ENCODE measurements around the gene CD247. TPM values are rescaled to one million over a fixed set of nuclear protein-coding genes. Genes with fewer than 3 reads are reported as not detected.
A peak's percentile ranks its signal among the peaks of the same experiment; 100 is the strongest.

The CD247 gene
- total RNA-seq, 1 donor from 2014 or later = 0.58 TPM

DNA sequence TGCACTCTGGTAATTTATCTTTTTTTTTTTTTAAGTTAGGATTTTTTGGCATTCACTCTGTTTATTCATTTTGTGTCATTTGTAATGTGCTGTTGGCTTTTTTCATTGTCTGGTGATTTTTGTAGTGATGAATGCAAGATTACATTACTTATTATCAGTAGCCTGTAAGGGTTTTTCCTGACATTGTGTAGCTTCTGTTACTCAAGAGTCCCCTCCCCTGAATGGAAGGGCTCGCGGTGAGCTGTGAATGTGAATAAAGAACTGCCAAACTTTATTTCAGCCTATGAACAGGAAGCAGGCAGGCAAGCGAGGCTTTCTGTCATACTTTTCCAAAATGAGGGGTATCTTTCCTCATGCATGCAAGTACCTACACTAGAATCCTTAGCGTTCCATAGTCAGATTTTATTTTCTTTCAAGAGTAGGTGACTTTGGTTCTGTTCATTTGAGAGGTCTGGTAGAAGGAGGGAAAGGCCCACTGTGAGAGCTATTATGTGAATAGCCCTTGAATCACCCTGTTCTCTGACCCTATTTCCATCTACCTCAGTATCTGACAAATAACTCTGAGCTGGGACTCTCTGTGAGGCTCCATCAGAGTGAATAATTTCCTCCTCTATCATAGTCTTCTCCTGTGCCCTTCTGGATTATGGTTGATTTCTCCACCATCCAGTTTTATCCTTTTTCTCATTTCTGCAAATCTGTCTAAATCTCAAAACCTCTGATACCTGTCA lies 114.0 kb downstream of the CD247 start:
- no peak for DNase-seq (ENCODE audit: extremely low spot score, unreplicated experiment)

GRCh38 chr1:167401260-167401873 lies 117.0 kb downstream of the CD247 start:
- H3K4me1 Mint-ChIP-seq (ENCODE audit: unreplicated experiment) = no peaks in the 10 kb centered on the region
- no peaks in the 10 kb centered on the region for H3K9me3 Mint-ChIP-seq
- H3K36me3 Mint-ChIP-seq = peaks cover 15% of the 10 kb centered on the region
- TF ChIP-seq, protein P1, sequence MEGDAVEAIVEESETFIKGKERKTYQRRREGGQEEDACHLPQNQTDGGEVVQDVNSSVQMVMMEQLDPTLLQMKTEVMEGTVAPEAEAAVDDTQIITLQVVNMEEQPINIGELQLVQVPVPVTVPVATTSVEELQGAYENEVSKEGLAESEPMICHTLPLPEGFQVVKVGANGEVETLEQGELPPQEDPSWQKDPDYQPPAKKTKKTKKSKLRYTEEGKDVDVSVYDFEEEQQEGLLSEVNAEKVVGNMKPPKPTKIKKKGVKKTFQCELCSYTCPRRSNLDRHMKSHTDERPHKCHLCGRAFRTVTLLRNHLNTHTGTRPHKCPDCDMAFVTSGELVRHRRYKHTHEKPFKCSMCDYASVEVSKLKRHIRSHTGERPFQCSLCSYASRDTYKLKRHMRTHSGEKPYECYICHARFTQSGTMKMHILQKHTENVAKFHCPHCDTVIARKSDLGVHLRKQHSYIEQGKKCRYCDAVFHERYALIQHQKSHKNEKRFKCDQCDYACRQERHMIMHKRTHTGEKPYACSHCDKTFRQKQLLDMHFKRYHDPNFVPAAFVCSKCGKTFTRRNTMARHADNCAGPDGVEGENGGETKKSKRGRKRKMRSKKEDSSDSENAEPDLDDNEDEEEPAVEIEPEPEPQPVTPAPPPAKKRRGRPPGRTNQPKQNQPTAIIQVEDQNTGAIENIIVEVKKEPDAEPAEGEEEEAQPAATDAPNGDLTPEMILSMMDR (conservative IDR thresholded peaks at IDR 0.05) = peak; percentile 81
- H3K27me3 Mint-ChIP-seq = no peaks in the 10 kb centered on the region
- no peak for DNase-seq (ENCODE audit: extremely low spot score, unreplicated experiment)
- H3K27ac Mint-ChIP-seq = peak overlapping the region; percentile 38
- H3K4me3 Mint-ChIP-seq = no peak overlapping the region

More for the DNA sequence above, 114.0 kb downstream of the CD247 start:
- Mint-ChIP-seq H3K9me3 (no peaks in the 10 kb centered on the region), H3K4me3 (no peak overlapping the region), H3K27me3 (no peaks in the 10 kb centered on the region), H3K36me3 (peaks cover 7% of the 10 kb centered on the region), H3K27ac (no peak overlapping the region), H3K4me1 (ENCODE audit: unreplicated experiment) (no peaks in the 10 kb centered on the region)
- TF ChIP-seq, protein P1 (conservative IDR thresholded peaks at IDR 0.05) = no peak

DNA sequence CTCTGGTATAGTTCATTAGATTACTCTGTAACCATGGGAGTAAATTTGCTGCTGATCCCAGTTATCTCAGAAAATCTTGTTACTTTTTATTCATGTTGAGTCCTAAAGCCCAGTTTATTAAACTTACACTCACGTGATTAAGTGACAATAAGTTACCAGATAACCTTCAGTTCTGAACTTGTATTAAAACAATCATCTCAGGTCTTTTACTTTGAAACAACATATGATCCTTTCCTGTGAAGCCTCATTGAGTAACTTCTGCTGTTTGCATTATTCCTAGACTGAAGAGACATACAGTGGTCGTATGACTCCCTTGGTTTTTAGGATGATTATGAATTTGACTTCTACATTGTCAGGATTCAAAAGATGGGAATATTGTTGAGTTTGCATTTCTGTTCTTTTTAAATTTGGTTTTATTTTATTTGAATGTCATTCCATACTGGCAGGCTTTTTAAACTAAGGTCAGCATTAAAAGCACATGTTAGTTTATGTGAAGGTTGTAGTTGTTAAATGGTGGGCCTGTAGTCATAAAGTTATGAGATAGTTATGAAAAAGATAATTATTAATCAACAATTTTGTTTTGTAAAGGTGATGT lies 117.9 kb downstream of the CD247 start:
- Mint-ChIP-seq H3K27me3 (no peaks in the 10 kb centered on the region), H3K4me3 (no peak overlapping the region), H3K36me3 (peaks cover 22% of the 10 kb centered on the region), H3K4me1 (ENCODE audit: unreplicated experiment) (no peaks in the 10 kb centered on the region), H3K27ac (no peak overlapping the region), H3K9me3 (no peaks in the 10 kb centered on the region)
- TF ChIP-seq, protein P1 (conservative IDR thresholded peaks at IDR 0.05) = no peak
- no peak for DNase-seq (ENCODE audit: extremely low spot score, unreplicated experiment)

- H3K27ac Mint-ChIP-seq = no peak overlapping the region
- no peaks in the 10 kb centered on the region for H3K27me3 Mint-ChIP-seq
- TF ChIP-seq, protein P1 (conservative IDR thresholded peaks at IDR 0.05) = no peak
- peaks cover 16% of the 10 kb centered on the region for H3K36me3 Mint-ChIP-seq
- H3K4me1 Mint-ChIP-seq (ENCODE audit: unreplicated experiment) = no peaks in the 10 kb centered on the region
- DNase-seq (ENCODE audit: extremely low spot score, unreplicated experiment) = no peak
- H3K9me3 Mint-ChIP-seq = no peaks in the 10 kb centered on the region
- no peak overlapping the region for H3K4me3 Mint-ChIP-seq
These were observed 126.1 kb downstream of the CD247 start for GRCh38 chr1:167392200-167392696.

- Mint-ChIP-seq H3K36me3 (peaks cover 18% of the 10 kb centered on the region), H3K9me3 (no peaks in the 10 kb centered on the region)
These were observed 129.4 kb downstream of the CD247 start for GRCh38 chr1:167388976-167389375.

More at GRCh38 chr1:167388976-167389375, 129.4 kb downstream of the CD247 start:
- no peaks in the 10 kb centered on the region for H3K27me3 Mint-ChIP-seq
- TF ChIP-seq, protein P1 (conservative IDR thresholded peaks at IDR 0.05) = no peak
- no peaks in the 10 kb centered on the region for H3K4me1 Mint-ChIP-seq (ENCODE audit: unreplicated experiment)
- no peak overlapping the region for H3K27ac Mint-ChIP-seq
- no peak overlapping the region for H3K4me3 Mint-ChIP-seq
- DNase-seq (ENCODE audit: extremely low spot score, unreplicated experiment) = no peak
